ENCODE results near the gene FOXF1. TPM values are rescaled to one million over a fixed set of nuclear protein-coding genes. Genes with fewer than 3 reads are reported as not detected.

FOXF1 gene
- total and polyA plus RNA-seq, 8 donors = 21.7 to 51.1 (median 41.0) TPM

DNA sequence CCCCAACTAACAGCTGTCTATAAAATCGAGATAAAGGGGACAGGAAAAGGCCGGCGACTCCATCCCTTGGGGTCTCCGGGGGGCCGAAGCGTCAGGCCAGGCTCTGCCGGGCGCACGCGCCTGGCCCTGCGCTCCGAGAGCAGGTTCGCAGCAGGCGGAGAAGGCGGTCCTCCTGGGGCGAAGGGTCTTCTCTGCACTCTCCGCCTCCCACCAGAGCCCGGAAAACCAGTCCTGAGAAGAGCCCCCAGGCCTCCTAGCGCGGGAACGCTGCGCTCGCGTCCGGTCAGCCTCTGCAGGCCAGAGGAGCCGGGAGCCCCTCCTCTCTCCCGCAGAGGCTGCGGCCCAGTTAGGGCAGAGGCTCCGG lies 5.1 kb downstream of the FOXF1 start:
- DNase-seq (peak in 2 of 4 donors; percentile 29 to 30), ATAC-seq (no peak)
- H3K36me3 ChIP-seq = no peaks in the 10 kb centered on the region
- intact Hi-C loops (cut with DNase I) = loop anchor here (5.0 to 10.0 kb wide), 4 partner anchors 173 to 443 kb away; no protein-coding TSS in a partner anchor
- TF ChIP-seq, protein P1, sequence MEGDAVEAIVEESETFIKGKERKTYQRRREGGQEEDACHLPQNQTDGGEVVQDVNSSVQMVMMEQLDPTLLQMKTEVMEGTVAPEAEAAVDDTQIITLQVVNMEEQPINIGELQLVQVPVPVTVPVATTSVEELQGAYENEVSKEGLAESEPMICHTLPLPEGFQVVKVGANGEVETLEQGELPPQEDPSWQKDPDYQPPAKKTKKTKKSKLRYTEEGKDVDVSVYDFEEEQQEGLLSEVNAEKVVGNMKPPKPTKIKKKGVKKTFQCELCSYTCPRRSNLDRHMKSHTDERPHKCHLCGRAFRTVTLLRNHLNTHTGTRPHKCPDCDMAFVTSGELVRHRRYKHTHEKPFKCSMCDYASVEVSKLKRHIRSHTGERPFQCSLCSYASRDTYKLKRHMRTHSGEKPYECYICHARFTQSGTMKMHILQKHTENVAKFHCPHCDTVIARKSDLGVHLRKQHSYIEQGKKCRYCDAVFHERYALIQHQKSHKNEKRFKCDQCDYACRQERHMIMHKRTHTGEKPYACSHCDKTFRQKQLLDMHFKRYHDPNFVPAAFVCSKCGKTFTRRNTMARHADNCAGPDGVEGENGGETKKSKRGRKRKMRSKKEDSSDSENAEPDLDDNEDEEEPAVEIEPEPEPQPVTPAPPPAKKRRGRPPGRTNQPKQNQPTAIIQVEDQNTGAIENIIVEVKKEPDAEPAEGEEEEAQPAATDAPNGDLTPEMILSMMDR (IDR thresholded peaks at IDR 0.05) = no peak
- no peaks in the 10 kb centered on the region for H3K9me3 ChIP-seq
- peaks cover 7 to 24% of the 10 kb centered on the region in 2 donors for H3K4me1 ChIP-seq
- peaks cover 64 to 100% of the 10 kb centered on the region in 2 donors for H3K27me3 ChIP-seq
- H3K4me3 ChIP-seq = peak overlapping the region; percentile 11 to 54
- peak overlapping the region; percentile 83 to 96 for H3K27ac ChIP-seq

GRCh38 chr16:86515777-86516622 lies 5.7 kb downstream of the FOXF1 start:
- TF ChIP-seq, protein P1 (IDR thresholded peaks at IDR 0.05) = no peak
- intact Hi-C loops (cut with DNase I) = loop anchor here (5.0 to 10.0 kb wide), 4 partner anchors 174 to 444 kb away; no protein-coding TSS in a partner anchor
- DNase-seq (peak in 2 of 4 donors; percentile 53 to 70), ATAC-seq (no peak)
- Histone ChIP-seq H3K36me3 (no peaks in the 10 kb centered on the region), H3K9me3 (no peaks in the 10 kb centered on the region), H3K27ac (peak overlapping the region; percentile 83 to 96), H3K4me3 (peak overlapping the region; percentile 11 to 54), H3K4me1 (peaks cover 7 to 18% of the 10 kb centered on the region in 2 donors), H3K27me3 (peaks cover 58 to 100% of the 10 kb centered on the region in 2 donors)

- intact Hi-C loops (cut with DNase I) = loop anchor here (5.0 to 10.0 kb wide), 4 partner anchors 174 to 444 kb away; no protein-coding TSS in a partner anchor
- Histone ChIP-seq H3K9me3 (no peaks in the 10 kb centered on the region), H3K36me3 (no peaks in the 10 kb centered on the region), H3K27ac (peak overlapping the region; percentile 83 to 96), H3K4me3 (peak overlapping the region in 1 of 2 donors; percentile 54), H3K4me1 (peaks cover 7 to 15% of the 10 kb centered on the region in 2 donors), H3K27me3 (peaks cover 52 to 100% of the 10 kb centered on the region in 2 donors)
- ATAC-seq = no peak
- TF ChIP-seq, protein P1 (IDR thresholded peaks at IDR 0.05) = no peak
- DNase-seq = peak in 1 of 4 donors; percentile 24
These were observed 6.3 kb downstream of the FOXF1 start for GRCh38 chr16:86516623-86517003.

DNA sequence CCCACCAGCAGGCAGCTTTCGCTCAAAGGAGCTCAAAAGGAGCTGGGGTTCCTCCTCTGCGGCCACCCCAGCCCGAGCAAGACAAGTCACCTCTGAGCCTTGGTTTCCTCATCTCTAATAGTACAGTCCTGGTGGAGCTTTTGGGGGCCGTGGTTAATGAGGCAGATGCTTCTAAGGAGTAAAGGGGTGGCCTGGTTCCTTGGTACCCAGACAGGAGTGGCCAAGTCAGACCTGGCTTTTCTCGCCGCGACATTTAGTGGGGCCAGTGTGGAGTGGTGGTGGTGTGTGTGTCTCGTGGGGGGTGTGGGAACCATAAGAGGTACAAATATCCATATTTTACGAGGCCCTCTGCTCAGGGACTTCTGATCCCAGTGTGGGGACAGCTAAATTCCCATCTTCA lies 6.7 kb downstream of the FOXF1 start:
- TF ChIP-seq, protein P1 (IDR thresholded peaks at IDR 0.05) = no peak
- Histone ChIP-seq H3K36me3 (no peaks in the 10 kb centered on the region), H3K4me3 (peak overlapping the region in 1 of 2 donors; percentile 54), H3K4me1 (peaks cover 7 to 15% of the 10 kb centered on the region in 2 donors), H3K27me3 (peaks cover 48 to 100% of the 10 kb centered on the region in 2 donors), H3K27ac (peak overlapping the region; percentile 83 to 96), H3K9me3 (no peaks in the 10 kb centered on the region)
- no peak for ATAC-seq
- no peak for DNase-seq
- intact Hi-C loops (cut with DNase I) = loop anchor here (5.0 to 10.0 kb wide), 4 partner anchors 175 to 445 kb away; no protein-coding TSS in a partner anchor
